Neural cell (in vitro differentiated cells): Measurements from ENCODE around the gene SLITRK5.

Source experiments
- EP300 ChIP-seq: fragments of 450-650 bp; conservative IDR thresholded peaks from 2 replicates; pipeline ENCODE4 v1.6.1; 2014; ENCODE audit warnings: antibody characterized with exemption, mild to moderate bottlenecking, moderate library complexity; ENCODE audit not compliant: poor library complexity, severe bottlenecking
- EZH2 ChIP-seq: fragments of 200-600, 300-800 bp; shearing (Covaris generic), sonication (generic); IDR thresholded peaks from 2 replicates; pipeline ENCODE4 v1.6.1; 2014; ENCODE audit warnings: antibody characterized with exemption, low read length, borderline replicate concordance, mild to moderate bottlenecking; ENCODE audit not compliant: insufficient read depth, poor library complexity, severe bottlenecking
- POLR2AphosphoS5 ChIP-seq: IDR thresholded peaks from 2 replicates; pipeline ENCODE4 v1.6.1; 2012
- RAD21 ChIP-seq: fragments of 450-650 bp; conservative IDR thresholded peaks from 2 replicates; pipeline ENCODE4 v1.6.1; 2014; ENCODE audit warnings: antibody characterized with exemption, mild to moderate bottlenecking, moderate library complexity
- SMC3 ChIP-seq: fragments of 450-650 bp; conservative IDR thresholded peaks from 2 replicates; pipeline ENCODE4 v1.6.1; 2014; ENCODE audit warnings: antibody characterized with exemption, mild to moderate bottlenecking, moderate library complexity; ENCODE audit not compliant: poor library complexity
- TAF1 ChIP-seq: IDR thresholded peaks from 2 replicates; pipeline ENCODE4 v1.6.1; 2012; ENCODE audit warnings: low read depth
- TF ChIP-seq, protein P1 (sequence below): fragments of 450-650 bp; IDR thresholded peaks from 2 replicates; pipeline ENCODE4 v1.5.1; 2014; ENCODE audit warnings: antibody characterized with exemption, mild to moderate bottlenecking, moderate library complexity; ENCODE audit not compliant: poor library complexity, severe bottlenecking
- TF ChIP-seq, protein P2 (sequence below): IDR thresholded peaks from 2 replicates; pipeline ENCODE4 v1.6.1; 2012; ENCODE audit warnings: borderline replicate concordance

DNA sequence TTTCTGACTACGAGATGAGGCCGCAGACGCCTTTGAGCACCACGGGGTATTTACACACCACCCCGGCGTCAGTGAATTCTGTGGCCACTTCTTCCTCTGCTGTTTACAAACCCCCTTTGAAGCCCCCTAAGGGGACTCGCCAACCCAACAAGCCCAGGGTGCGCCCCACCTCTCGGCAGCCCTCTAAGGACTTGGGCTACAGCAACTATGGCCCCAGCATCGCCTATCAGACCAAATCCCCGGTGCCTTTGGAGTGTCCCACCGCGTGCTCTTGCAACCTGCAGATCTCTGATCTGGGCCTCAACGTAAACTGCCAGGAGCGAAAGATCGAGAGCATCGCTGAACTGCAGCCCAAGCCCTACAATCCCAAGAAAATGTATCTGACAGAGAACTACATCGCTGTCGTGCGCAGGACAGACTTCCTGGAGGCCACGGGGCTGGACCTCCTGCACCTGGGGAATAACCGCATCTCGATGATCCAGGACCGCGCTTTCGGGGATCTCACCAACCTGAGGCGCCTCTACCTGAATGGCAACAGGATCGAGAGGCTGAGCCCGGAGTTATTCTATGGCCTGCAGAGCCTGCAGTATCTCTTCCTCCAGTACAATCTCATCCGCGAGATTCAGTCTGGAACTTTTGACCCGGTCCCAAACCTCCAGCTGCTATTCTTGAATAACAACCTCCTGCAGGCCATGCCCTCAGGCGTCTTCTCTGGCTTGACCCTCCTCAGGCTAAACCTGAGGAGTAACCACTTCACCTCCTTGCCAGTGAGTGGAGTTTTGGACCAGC, 5.3 kb downstream of the SLITRK5 start:
- no peak for TF ChIP-seq EZH2
- TF ChIP-seq, protein P1, sequence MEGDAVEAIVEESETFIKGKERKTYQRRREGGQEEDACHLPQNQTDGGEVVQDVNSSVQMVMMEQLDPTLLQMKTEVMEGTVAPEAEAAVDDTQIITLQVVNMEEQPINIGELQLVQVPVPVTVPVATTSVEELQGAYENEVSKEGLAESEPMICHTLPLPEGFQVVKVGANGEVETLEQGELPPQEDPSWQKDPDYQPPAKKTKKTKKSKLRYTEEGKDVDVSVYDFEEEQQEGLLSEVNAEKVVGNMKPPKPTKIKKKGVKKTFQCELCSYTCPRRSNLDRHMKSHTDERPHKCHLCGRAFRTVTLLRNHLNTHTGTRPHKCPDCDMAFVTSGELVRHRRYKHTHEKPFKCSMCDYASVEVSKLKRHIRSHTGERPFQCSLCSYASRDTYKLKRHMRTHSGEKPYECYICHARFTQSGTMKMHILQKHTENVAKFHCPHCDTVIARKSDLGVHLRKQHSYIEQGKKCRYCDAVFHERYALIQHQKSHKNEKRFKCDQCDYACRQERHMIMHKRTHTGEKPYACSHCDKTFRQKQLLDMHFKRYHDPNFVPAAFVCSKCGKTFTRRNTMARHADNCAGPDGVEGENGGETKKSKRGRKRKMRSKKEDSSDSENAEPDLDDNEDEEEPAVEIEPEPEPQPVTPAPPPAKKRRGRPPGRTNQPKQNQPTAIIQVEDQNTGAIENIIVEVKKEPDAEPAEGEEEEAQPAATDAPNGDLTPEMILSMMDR: no peak
- TF ChIP-seq SMC3: no peak
- no peak for TF ChIP-seq EP300
- TF ChIP-seq TAF1: no peak
- no peak for TF ChIP-seq RAD21
- TF ChIP-seq, protein P2, sequence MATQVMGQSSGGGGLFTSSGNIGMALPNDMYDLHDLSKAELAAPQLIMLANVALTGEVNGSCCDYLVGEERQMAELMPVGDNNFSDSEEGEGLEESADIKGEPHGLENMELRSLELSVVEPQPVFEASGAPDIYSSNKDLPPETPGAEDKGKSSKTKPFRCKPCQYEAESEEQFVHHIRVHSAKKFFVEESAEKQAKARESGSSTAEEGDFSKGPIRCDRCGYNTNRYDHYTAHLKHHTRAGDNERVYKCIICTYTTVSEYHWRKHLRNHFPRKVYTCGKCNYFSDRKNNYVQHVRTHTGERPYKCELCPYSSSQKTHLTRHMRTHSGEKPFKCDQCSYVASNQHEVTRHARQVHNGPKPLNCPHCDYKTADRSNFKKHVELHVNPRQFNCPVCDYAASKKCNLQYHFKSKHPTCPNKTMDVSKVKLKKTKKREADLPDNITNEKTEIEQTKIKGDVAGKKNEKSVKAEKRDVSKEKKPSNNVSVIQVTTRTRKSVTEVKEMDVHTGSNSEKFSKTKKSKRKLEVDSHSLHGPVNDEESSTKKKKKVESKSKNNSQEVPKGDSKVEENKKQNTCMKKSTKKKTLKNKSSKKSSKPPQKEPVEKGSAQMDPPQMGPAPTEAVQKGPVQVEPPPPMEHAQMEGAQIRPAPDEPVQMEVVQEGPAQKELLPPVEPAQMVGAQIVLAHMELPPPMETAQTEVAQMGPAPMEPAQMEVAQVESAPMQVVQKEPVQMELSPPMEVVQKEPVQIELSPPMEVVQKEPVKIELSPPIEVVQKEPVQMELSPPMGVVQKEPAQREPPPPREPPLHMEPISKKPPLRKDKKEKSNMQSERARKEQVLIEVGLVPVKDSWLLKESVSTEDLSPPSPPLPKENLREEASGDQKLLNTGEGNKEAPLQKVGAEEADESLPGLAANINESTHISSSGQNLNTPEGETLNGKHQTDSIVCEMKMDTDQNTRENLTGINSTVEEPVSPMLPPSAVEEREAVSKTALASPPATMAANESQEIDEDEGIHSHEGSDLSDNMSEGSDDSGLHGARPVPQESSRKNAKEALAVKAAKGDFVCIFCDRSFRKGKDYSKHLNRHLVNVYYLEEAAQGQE: no peak
- TF ChIP-seq POLR2AphosphoS5: no peak
